NCI-H774 (cell line): ENCODE data around the gene CNTN3.

ENCODE experiments used
- DNase-seq: peaks from one replicate; lab custom pipeline; 2025; lab: John Stamatoyannopoulos, UW

CNTN3 gene

DNA sequence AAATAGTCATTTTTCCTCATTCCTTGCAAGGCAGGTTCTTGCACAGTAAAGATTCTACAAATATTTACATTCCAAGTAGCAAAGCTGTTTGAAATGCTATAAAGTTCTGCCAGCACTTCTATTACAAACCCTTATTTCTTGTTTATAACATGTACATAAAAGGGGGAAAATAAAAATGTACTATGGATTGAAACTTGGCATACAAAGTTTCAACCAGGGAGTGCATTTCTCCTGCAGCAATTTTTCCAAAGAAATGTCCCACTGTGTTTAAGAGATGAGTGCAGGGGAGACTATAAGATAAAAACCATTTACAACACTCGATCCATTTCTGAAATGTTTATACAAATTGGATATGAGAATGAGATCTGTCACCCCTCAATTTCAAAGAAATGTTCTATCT is 3.3 kb downstream of the CNTN3 start:
- DNase-seq: no peak

DNA sequence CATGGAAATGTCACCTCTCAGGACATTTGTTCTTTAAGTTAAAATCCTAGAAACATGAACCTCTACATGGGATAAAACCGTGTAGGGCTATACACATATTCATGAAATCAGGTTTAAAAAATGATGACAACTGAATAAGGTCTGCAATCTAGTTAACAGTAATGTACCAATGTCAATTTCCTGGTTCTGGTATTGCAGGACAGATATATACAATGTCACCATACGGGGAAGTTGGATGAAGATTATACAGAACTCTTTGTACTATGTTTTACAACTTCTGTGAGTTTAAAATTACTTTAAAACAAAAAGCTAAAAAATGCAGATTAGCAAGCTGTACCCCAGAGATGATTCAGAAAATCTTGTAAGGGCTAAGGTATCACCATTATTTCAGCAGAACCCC is 6.7 kb downstream of the CNTN3 start:
- DNase-seq: no peak

DNA sequence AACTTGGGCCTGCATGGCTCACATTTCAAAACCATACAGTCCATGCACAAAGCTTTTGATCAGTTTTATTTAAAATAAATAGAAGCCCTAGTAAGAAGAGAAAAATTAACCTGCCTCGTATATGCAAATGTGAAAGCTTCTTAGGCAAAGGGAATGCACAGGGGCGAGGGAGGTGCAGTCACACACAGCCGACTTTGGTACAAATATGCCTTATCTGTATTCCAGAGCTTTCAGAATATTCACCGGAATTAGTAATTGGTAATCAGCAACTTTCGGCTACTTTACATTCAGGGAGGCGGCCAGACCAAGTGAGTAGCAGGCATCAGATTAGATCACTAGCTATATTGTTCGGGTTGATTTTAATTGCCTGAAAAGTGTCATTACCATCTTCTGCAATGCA is 7.5 kb downstream of the CNTN3 start:
- DNase-seq: no peak

DNA sequence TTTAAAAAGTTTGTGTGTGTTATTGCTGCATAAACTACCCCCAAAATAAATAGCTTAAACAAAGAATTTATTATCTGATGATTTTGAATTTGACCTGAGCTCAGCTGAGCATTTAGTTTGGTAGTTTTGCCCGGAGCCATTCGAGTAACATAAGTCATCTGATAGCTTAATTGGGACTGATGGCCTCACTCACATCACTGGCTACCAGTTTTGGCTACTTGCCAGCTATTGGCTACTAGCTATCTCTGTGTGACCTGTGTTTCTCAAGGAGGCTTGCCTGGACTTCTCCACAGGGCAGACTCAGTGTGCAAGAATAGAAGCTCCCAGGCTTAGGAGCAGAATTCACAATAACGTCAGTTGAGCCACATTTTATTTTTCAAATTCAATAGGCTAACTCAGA is 9.0 kb downstream of the CNTN3 start:
- no peak for DNase-seq

DNA sequence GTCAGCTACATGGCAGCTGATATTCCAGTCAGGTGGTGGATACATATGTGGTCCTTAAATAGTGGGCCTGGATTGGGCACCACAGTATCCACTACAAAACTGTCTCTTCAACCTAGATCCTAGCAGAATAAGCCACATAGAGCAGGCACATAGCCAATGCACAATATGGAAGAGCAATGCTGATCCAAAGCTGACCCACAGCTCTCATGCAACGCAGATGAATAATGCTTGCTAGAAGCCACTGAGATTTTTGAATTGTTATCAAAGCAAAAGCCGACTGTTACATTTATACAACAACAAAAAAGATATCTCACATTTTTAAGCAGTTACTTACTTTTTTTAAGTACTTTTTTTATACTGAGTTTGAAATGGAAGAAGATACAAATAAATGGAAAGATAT is 11.2 kb downstream of the CNTN3 start:
- DNase-seq: no peak

DNA sequence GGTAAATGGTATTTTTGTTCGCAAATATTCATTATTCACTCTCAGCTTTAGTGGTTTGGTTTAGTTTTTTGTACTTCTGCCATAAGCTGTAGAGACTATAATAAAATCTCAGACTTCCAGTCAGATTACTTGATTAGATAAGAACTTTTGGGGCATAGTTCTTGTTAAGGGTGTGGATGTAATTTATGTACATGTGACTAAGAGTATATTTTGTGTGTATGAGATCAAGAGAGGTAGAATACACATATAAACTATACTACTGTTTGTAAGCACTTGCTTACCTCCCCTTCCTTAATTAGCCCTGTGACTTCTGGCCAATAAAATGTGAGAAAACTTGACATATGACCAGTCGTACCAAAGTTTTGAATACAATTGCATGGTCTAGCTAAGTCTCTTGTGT is 12.0 kb downstream of the CNTN3 start:
- no peak for DNase-seq

DNA sequence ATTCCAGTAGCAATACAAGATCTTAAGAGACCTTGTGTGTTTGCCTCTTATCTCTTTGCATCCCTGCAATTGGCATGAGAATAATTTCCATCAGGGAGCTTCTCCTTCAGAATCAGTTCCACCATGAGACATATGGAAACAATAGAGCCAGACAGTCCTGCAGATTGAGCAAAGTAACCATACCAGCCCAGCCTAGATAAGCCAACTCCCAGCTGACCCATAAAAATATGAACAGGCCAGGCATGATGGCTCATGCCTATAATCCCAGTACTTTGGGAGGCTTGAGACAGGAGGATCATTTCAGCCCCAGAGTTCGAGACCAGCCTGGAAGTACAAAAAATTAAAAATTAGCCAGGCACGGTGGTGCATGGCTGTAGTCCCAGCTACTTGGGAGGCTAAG is 12.7 kb downstream of the CNTN3 start:
- no peak for DNase-seq

DNA sequence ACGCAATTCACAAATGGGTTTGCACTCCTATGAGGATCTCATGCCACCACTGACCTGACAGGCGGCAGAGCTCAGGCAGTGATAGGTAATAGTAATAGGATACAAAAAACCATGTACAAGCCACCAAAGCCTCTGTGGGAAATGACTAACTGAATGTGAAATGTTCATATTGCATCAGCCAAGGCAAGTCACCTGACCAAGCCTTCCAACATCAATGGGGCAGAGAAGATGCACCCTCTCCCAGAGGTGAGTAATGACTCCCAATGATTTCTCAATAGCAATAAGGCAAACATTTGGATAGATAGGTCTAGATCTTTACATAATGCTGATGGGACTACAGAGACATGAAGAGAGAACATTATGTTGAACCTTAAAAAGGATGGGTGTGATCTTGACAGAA is 14.9 kb downstream of the CNTN3 start:
- DNase-seq: no peak

DNA sequence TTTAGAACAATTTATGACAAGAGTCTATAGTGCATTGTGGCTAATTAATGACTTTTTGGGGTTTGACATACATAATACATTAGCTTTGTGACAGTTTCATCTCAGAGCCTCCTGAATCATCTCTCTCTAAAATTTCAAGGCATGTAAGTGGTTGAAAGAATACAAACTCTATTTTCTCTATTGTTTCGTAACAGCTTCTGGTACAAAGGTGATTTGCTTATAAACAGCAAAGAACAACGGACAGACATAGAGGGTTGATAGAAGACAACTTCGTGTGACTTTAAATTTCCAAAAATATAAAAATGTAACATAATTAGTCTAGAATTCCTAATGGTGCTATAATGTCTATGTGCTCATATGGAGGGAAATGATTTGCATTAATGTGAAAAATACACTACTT is 21.3 kb downstream of the CNTN3 start:
- DNase-seq: no peak

DNA sequence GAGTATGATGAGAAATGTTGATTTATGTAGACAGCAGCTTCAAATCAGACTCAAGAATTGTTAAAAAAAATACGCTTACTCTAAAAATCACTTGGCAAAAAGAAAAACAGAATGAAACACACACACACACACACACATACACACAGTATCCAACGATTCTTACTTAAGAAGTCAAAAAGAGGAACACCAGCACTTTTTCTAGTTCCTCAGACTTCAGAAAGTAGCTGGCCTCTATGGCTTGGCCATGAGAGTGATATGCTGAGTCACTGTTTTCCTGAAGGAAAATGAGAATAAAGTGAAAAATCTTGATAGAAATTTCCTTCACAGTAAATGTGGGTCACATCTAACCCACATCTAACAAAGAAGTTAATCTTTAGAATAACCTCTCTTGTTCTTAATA is 22.1 kb downstream of the CNTN3 start:
- no peak for DNase-seq

DNA sequence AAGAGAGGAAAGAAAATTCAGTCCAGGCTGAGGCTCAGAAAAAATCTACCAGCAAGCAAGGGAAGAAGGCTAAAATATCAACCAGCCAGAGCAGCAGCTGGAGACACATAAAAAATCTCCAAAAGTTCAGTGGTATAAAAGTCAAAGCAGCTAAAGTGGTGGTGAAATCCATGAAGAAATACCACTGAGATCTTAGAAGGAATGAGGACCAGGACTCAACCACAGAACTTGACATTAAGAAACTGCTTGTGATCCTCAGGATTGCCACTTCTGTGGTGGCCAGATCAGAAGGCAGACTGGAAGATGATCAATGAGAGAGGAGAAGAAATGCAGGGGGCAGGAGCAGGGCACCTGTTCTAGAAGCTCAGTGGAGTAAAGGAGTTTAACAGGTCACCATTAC is 22.5 kb downstream of the CNTN3 start:
- DNase-seq: no peak

DNA sequence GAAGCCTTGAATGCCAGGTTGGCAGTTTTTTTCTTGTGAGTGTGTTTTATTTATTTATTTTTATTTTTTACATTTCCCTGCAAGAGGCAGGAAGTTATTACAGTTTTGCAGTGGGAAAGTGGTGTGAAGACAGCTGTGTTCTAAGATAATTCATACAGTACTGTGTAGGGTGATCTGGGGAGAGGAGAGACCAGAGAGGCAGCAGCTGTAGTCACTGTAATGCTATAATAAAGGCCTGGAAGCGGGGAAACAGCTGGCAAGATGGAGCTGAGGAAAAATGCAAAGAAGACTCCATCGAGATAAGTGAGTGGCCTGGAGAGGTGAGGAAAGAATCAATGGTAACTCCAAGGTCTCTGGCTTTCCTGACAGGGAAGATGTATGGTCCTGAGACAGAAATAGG is 23.1 kb downstream of the CNTN3 start:
- no peak for DNase-seq

DNA sequence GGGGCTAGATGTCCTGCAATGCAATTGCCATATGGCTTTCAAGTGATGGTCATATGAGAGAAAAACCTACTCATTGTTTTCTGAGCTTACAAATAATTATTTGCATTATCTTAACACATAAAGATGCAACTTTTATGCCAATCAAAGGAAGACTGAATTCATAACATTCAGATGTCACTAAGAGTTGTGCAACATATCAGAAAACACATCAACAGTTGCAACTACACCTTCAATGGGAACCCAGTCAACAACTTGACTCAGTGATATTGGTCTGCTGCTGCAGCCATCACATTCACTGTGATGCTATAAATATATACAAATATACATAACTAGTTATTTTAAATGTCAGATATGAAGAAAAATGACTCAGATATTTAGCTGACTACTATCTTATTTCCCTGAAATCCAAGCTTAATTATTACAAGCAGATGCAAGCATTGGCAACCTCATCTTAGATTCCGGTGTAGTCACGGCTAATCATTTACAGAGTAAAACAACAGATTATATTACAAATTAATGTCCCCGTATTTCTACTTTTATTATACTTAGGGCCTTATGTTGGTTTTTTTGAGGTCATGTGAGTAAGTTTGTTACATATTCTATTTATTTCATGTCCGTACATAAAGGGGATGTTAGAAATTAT is 23.7 kb downstream of the CNTN3 start:
- DNase-seq: no peak

DNA sequence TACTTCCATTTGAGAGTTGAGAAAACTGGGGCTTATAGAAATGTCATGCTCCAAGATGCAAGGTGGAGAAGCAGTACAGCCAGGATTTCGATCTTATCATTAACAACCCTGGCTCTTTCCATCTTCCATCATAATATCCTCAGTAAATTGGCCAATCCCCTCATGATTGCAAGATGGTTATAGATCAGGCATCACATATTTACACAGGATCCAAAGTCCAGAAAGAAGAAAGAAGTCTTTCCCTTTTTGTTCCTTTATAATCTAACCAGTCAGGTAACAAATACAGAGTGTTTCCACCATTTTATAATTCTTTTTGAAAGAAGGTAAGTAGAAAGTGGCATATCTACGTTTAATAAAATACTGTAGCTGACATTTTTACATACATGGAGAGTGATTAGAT is 29.7 kb downstream of the CNTN3 start:
- no peak for DNase-seq

DNA sequence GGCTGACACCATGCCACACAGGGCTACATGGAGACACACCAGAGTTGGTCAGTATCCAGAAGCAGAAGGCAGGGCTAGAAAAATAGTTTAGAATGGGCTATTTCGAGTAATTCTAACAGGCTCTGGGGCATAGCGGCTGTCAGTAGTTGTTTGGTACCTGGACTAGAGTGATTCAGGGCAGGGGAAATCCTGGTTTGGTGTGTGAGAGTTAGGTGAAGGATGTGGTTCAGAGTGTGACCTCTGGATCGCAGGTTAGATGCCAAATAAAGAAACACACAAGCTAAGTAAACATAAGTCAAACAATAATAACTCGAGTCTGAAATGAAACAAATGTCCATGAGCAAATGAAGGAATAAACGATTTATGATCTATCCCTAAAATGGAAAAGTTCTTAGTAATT is 31.5 kb downstream of the CNTN3 start:
- no peak for DNase-seq

DNA sequence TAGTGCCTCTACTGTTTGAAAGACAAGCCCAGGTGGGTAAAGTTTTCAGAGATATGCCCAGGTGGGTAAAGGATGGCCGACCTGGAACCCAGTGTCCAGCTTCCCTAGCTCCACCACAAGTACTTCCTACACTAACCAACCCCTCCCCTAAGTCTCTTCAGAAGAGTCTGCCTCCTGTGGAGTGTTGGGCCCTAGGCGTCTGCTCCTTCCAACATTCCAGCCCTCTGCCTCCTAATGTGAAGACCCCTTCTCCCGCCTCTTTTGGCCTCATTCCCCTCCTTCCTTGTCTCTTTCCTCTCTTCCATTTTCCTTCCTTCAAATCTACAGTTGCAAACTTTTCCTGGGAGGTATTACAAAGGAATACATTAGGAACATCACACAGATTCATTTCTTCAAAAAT is 38.6 kb downstream of the CNTN3 start:
- DNase-seq: no peak

DNA sequence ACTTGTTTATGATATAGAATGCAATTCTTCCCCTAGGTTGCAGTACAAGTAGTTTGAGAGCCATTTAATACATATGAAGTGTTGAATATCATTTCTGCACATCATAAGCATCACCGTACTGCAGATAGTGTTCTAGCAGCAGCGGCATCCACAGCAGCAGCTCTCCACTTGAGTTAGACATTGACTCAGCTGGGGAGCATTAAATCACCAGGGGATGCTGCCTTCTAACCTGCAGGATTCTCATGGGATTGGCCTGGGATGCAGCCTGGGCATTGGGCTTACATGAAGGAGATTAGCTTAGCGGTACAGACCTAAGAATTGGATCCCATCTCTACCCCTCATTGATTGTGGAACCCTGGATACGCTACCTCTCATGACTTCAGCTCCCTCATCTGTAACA is 43.3 kb downstream of the CNTN3 start:
- no peak for DNase-seq
